A673 (cell line): ENCODE data around the gene QRFP. TPM values are rescaled to one million over a fixed set of nuclear protein-coding genes. Genes with fewer than 3 reads are reported as not detected.

Source experiments
- BruUV-seq: library from RNA; stranded (reverse); fragments of 400-500 nt; replicated peaks from 2 replicates; lab custom pipeline; 2021; lab: Mats Ljungman, UMichigan
- CTCF ChIA-PET: fragments of 300-600 bp; sonication (Branson Sonifier 250); formaldehyde crosslinking; loops from one replicate; lab custom pipeline; 2022; ENCODE audit warnings: antibody characterized with exemption; lab: Charles Lee
- POLR2A ChIA-PET: fragments of 300-600 bp; sonication (Branson Sonifier 250); formaldehyde crosslinking; loops from one replicate; lab custom pipeline; 2022; ENCODE audit warnings: antibody characterized with exemption; ENCODE audit not compliant: low non-redundant PET; lab: Charles Lee
- DNase-seq: peaks from one replicate; pipeline ENCODE4 v3.0.0-alpha.2; 2015; ENCODE audit warnings: low spot score
- H3K27ac ChIP-seq: fragments of 200-600 bp; sonication (generic); 2 replicates; pipeline ENCODE4 v1.5.1; 2016; ENCODE audit warnings: mixed run types, low read depth, mild to moderate bottlenecking, mixed read lengths, antibody characterized with exemption, low read length; ENCODE audit not compliant: poor library complexity, severe bottlenecking
- H3K27me3 ChIP-seq: fragments of 200-600 bp; sonication (generic); replicated peaks from 2 replicates; pipeline ENCODE4 v1.6.1; 2017; ENCODE audit warnings: mixed run types, low read depth, mild to moderate bottlenecking, mixed read lengths, antibody characterized with exemption, low read length; ENCODE audit not compliant: insufficient read depth, poor library complexity
- H3K36me3 ChIP-seq: fragments of 200-600 bp; sonication (generic); 2 replicates; pipeline ENCODE4 v1.6.1; 2016; ENCODE audit warnings: mixed run types, mild to moderate bottlenecking, mixed read lengths, antibody characterized with exemption, low read length; ENCODE audit not compliant: insufficient read depth, poor library complexity, severe bottlenecking
- H3K4me1 ChIP-seq: fragments of 200-600 bp; sonication (generic); 2 replicates; pipeline ENCODE4 v1.6.1; 2017; ENCODE audit warnings: mixed run types, mild to moderate bottlenecking, mixed read lengths, antibody characterized with exemption, low read length; ENCODE audit not compliant: insufficient read depth, poor library complexity, severe bottlenecking
- H3K4me3 ChIP-seq: fragments of 200-600 bp; sonication (generic); 2 replicates; pipeline ENCODE4 v1.5.1; 2016; ENCODE audit warnings: low read depth, mixed run types, mild to moderate bottlenecking, mixed read lengths, low read length; ENCODE audit not compliant: poor library complexity, severe bottlenecking
- H3K9me3 ChIP-seq: fragments of 200-600 bp; sonication (generic); 2 replicates; pipeline ENCODE4 v1.6.1; 2016; ENCODE audit warnings: mixed run types, low read depth, mild to moderate bottlenecking, mixed read lengths, antibody characterized with exemption, low read length; ENCODE audit not compliant: poor library complexity, severe bottlenecking
- CTCF ChIP-seq: fragments of 300-800, 200-600 bp; sonication (generic); conservative IDR thresholded peaks from 2 replicates; pipeline ENCODE4 v1.5.1; 2017; ENCODE audit warnings: low read depth, mild to moderate bottlenecking, antibody characterized with exemption, low read length, moderate library complexity, mixed read lengths
- EZH2 ChIP-seq: fragments of 200-600 bp; sonication (generic); IDR thresholded peaks from 2 replicates; pipeline ENCODE4 v1.6.1; 2017; ENCODE audit warnings: borderline replicate concordance, low read depth, mild to moderate bottlenecking, mixed read lengths, antibody characterized with exemption, low read length; ENCODE audit not compliant: poor library complexity, severe bottlenecking
- intact Hi-C: fragments of 100-400 bp; cut with micrococcal nuclease; formaldehyde crosslinking; loops from one replicate; pipeline ENCODE4 v1.10.0; 2022; ENCODE audit not compliant: unreplicated experiment
- total RNA-seq: library from RNA; stranded (reverse); gene quantifications from 2 replicates; pipeline ENCODE4 v1.2.3, GENCODE V29; 2021

Gene QRFP
- total RNA-seq, 1 experiment from 2014 or later, result not detected

GRCh38 chr9:130915096-130915447 lies 18.5 kb upstream of the QRFP start:
- no peaks in the 10 kb centered on the region for H3K27me3 ChIP-seq
- no peaks in the 10 kb centered on the region for H3K4me1 ChIP-seq
- intact Hi-C loops, result no loop called here
- ChIA-PET CTCF (no interaction called here), POLR2A (no interaction called here)
- H3K27ac ChIP-seq, result no peak overlapping the region
- TF ChIP-seq CTCF (no peak), EZH2 (no peak)
- no peaks in the 10 kb centered on the region for H3K36me3 ChIP-seq
- DNase-seq, result no peak
- no peaks in the 10 kb centered on the region for H3K9me3 ChIP-seq
- no peak overlapping the region for H3K4me3 ChIP-seq
- no TSS peak for BruUV-seq

- no peak overlapping the region for H3K27ac ChIP-seq
- no peaks in the 10 kb centered on the region for H3K36me3 ChIP-seq
- ChIA-PET CTCF (no interaction called here), POLR2A (no interaction called here)
- no TSS peak for BruUV-seq
- no peak overlapping the region for H3K4me3 ChIP-seq
- intact Hi-C loops, result no loop called here
- H3K9me3 ChIP-seq, result no peaks in the 10 kb centered on the region
- H3K4me1 ChIP-seq, result no peaks in the 10 kb centered on the region
- H3K27me3 ChIP-seq, result no peaks in the 10 kb centered on the region
- TF ChIP-seq CTCF (no peak), EZH2 (no peak)
- no peak for DNase-seq
Observed at GRCh38 chr9:130914417-130915095, 17.9 kb upstream of the QRFP start.

- ChIA-PET CTCF (no interaction called here), POLR2A (no interaction called here)
- TF ChIP-seq CTCF (no peak), EZH2 (no peak)
- no peaks in the 10 kb centered on the region for H3K27me3 ChIP-seq
- BruUV-seq, result no TSS peak
- intact Hi-C loops, result no loop called here
- no peak overlapping the region for H3K27ac ChIP-seq
- no peaks in the 10 kb centered on the region for H3K4me1 ChIP-seq
- H3K9me3 ChIP-seq, result no peaks in the 10 kb centered on the region
- no peaks in the 10 kb centered on the region for H3K36me3 ChIP-seq
- H3K4me3 ChIP-seq, result no peak overlapping the region
- DNase-seq, result no peak
Observed at GRCh38 chr9:130913599-130914416, 17.2 kb upstream of the QRFP start.
